ENCODE measurements around the gene PF4V1.
"Not testable (repeated sequence)": the region's sequence is repeated elsewhere in the genome, so short reads cannot be mapped to it uniquely, and the experiment has no call there.

Gene PF4V1

GRCh38 chr4:73869130-73870055 is 16.3 kb downstream of the PF4V1 start, which contains the start of gene CXCL1:
Gene CXCL1, plus strand, starts transcription at chr4:73869393. Its CDS starts 78 bp downstream, at chr4:73869471.
- DNase-seq (ENCODE audit: low read depth in 1 of 2, low spot score in 1 of 2), result no peak

- no peak for DNase-seq (ENCODE audit: low read depth in 1 of 2, low spot score in 1 of 2)
These were observed 17.2 kb downstream of the PF4V1 start for GRCh38 chr4:73870260-73870659.

GRCh38 chr4:73870768-73871167 is 17.7 kb downstream of the PF4V1 start:
- DNase-seq (ENCODE audit: low read depth in 1 of 2, low spot score in 1 of 2), result no peak

- DNase-seq (ENCODE audit: low read depth in 1 of 2, low spot score in 1 of 2), result no peak
These were observed 18.6 kb downstream of the PF4V1 start for GRCh38 chr4:73871511-73872310.

GRCh38 chr4:73872316-73873108 is 19.4 kb downstream of the PF4V1 start:
- DNase-seq (ENCODE audit: low read depth in 1 of 2, low spot score in 1 of 2), result no peak

GRCh38 chr4:73874386-73874785 is 21.3 kb downstream of the PF4V1 start:
- no peak for DNase-seq (ENCODE audit: low read depth in 1 of 2, low spot score in 1 of 2)

GRCh38 chr4:73875401-73875800 is 22.3 kb downstream of the PF4V1 start:
- DNase-seq (ENCODE audit: low read depth in 1 of 2, low spot score in 1 of 2), result no peak

GRCh38 chr4:73883306-73883705 is 30.2 kb downstream of the PF4V1 start:
- no peak for DNase-seq (ENCODE audit: low read depth in 1 of 2, low spot score in 1 of 2)

- DNase-seq (ENCODE audit: low read depth in 1 of 2, low spot score in 1 of 2), result no peak
These were observed 32.6 kb downstream of the PF4V1 start for GRCh38 chr4:73885574-73886267.

- DNase-seq (ENCODE audit: low read depth in 1 of 2, low spot score in 1 of 2), result no peak
These were observed 38.2 kb downstream of the PF4V1 start for GRCh38 chr4:73891326-73891725.

GRCh38 chr4:73891739-73892405 is 38.8 kb downstream of the PF4V1 start:
- no peak for DNase-seq (ENCODE audit: low read depth in 1 of 2, low spot score in 1 of 2)

GRCh38 chr4:73892966-73893365 is 39.9 kb downstream of the PF4V1 start:
- no peak for DNase-seq (ENCODE audit: low read depth in 1 of 2, low spot score in 1 of 2)

- no peak for DNase-seq (ENCODE audit: low read depth in 1 of 2, low spot score in 1 of 2)
These were observed 40.9 kb downstream of the PF4V1 start for GRCh38 chr4:73894001-73894400.

- no peak for DNase-seq (ENCODE audit: low read depth in 1 of 2, low spot score in 1 of 2)
These were observed 42.4 kb downstream of the PF4V1 start for GRCh38 chr4:73895201-73896175.

GRCh38 chr4:73896416-73896815 is 43.3 kb downstream of the PF4V1 start:
- DNase-seq (ENCODE audit: low read depth in 1 of 2, low spot score in 1 of 2), result no peak

GRCh38 chr4:73897380-73898136 is 44.5 kb downstream of the PF4V1 start:
- no peak for DNase-seq (ENCODE audit: low read depth in 1 of 2, low spot score in 1 of 2)

GRCh38 chr4:73899338-73899737 is 46.2 kb downstream of the PF4V1 start:
- not testable (repeated sequence) for DNase-seq (ENCODE audit: low read depth in 1 of 2, low spot score in 1 of 2)

GRCh38 chr4:73901031-73901430 is 47.9 kb downstream of the PF4V1 start:
- no peak for DNase-seq (ENCODE audit: low read depth in 1 of 2, low spot score in 1 of 2)
